Stimulated activated CD4-positive, alpha-beta T cell treated with anti-CD3 and anti-CD28 coated beads, Interleukin-4, amount 100 ng/mL, for 48 hours (primary cell): ENCODE measurements around the gene THEMIS.

Experiments
- DNase-seq, 2 donors: peaks; one replicate each; pipeline ENCODE4 v3.0.0-alpha.2; 2020; ENCODE audit warnings: low read depth in 2 of 2

The THEMIS gene

GRCh38 chr6:127859956-127860355 is 40.9 kb downstream of the THEMIS start:
- no peak for DNase-seq

GRCh38 chr6:127858727-127859391 is 42.0 kb downstream of the THEMIS start:
- no peak for DNase-seq

- no peak for DNase-seq
These were observed 43.7 kb downstream of the THEMIS start for GRCh38 chr6:127857051-127857637.

GRCh38 chr6:127855542-127856159 is 45.2 kb downstream of the THEMIS start:
- peak in 1 of 2 donors; percentile 22 for DNase-seq

GRCh38 chr6:127854009-127854408 is 46.8 kb downstream of the THEMIS start:
- no peak for DNase-seq

- DNase-seq, result no peak
These were observed 49.7 kb downstream of the THEMIS start for GRCh38 chr6:127851197-127851596.

- no peak for DNase-seq
These were observed 55.6 kb downstream of the THEMIS start for GRCh38 chr6:127845242-127845641.

- no peak for DNase-seq
These were observed 56.3 kb downstream of the THEMIS start for GRCh38 chr6:127844529-127844928.

DNA sequence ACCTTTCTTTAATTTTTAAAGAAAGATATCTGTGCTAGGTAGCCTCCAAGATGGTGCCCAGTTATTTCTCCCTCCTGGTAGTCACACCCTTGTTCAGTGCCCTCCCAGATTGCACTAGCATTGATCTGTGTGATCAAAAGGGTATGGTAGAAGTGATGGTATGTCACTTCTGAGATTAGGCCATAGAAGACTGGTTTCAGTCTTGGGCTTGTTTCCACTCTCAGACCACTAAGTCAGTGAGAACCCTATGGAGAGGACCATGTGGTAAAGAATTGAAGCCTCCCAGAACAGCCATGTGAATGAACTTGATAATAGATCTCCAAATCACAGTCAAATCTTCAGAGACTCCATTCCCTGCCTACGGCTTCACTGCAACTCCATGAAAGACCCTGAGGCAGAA is 57.3 kb downstream of the THEMIS start:
- DNase-seq, result no peak

GRCh38 chr6:127842562-127842961 is 58.3 kb downstream of the THEMIS start:
- DNase-seq, result no peak

DNA sequence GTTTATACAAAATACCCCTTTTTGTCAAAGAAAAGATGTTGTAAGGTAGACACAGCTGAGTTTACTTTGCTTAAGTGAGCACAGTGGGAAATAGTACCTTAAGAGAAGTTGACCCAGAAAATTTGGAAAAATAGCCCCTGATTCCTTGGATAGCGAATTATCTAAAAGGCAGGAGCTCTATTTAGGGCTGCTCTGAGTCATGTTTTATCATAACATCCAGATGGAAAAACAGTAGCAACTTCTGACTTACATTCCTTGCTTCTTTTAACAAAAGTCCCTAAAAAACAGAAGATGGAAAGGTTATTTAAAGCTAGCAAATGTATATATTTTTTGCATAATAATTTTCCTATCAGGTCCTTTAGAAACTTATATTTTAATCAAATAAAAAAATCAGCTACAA is 59.0 kb downstream of the THEMIS start:
- no peak for DNase-seq

DNA sequence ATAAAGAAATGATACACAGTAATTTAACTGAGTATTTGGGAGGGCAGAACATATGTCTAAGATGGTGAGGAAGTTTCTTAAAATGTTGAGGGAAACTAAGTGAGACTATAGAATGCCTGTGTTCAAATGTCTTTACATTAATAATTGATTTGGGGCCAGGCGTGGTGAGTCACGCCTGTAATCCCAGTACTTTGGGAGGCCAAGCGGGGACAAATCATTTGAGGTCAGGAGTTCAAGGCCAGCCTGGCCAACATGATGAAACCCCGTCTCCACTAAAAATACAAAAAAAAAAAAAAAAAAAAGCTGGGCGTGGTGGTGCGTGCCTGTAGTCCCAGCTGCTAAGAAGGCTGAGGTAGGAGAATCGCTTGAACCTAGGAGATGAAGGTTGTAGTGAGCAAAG is 66.7 kb downstream of the THEMIS start:
- no peak for DNase-seq

- DNase-seq, result no peak
These were observed 67.5 kb downstream of the THEMIS start for GRCh38 chr6:127833336-127833735.

- no peak for DNase-seq
These were observed 68.5 kb downstream of the THEMIS start for GRCh38 chr6:127832381-127832780.

GRCh38 chr6:127824061-127824460 is 76.8 kb downstream of the THEMIS start:
- DNase-seq, result no peak

DNA sequence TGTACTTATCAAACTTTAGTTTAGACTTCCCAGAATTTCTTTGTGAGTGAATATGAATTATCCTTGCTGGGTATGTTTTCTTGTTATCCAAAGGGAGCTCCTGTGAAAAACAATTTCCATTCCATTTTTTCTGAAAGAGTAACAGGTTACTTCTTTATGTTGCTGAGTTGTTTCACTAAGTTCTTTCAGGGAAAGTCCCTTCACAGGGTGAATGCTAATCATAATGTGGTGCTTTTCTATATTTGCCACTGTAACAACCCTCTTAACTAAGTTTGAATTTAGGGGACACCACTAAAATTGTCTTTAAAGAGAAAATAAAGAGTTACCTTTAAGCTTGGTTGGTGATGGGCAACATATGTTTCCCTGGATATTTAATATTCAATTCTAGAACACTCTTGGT is 79.4 kb downstream of the THEMIS start:
- DNase-seq, result no peak

DNA sequence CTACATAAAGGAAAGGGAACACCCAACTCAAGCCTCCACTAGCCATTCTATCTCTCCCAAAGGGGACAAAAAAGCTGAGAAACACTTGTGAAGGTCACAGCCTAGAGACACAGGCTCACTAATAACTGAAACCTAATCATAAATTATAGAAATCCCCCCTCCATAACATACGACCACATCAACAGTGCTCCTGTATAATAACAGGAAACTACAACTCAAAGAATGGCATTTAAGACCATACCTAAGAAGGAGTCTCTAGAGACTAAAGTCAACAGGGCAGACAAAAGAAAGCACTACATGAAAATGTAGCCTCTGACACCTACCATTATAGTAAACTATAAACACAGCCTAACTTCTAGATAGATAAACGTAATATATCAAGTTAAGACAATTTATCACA is 82.7 kb downstream of the THEMIS start:
- no peak for DNase-seq

DNA sequence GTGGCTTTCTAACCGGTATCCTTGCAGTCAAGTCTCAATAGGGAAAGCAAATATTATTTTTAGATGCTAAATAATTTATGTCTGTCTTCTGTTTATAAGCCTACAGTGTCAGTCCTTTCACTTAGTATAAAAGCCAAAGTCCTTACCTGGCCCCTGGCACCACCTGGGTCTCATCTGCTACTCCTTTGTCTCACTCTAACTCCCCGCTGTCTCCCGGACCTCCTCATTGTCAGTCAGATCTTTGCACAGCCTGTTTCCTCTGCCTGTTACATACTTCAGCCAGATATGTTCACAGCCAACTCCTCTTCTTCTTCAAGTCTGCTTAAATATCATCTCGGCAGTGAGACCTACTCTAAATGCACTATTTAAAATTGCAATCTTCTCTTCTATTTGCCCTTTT is 84.2 kb downstream of the THEMIS start:
- no peak for DNase-seq

GRCh38 chr6:127813699-127814027 is 87.2 kb downstream of the THEMIS start:
- no peak for DNase-seq

GRCh38 chr6:127812985-127813698 is 87.7 kb downstream of the THEMIS start:
- DNase-seq, result peak in 1 of 2 donors; percentile 14

DNA sequence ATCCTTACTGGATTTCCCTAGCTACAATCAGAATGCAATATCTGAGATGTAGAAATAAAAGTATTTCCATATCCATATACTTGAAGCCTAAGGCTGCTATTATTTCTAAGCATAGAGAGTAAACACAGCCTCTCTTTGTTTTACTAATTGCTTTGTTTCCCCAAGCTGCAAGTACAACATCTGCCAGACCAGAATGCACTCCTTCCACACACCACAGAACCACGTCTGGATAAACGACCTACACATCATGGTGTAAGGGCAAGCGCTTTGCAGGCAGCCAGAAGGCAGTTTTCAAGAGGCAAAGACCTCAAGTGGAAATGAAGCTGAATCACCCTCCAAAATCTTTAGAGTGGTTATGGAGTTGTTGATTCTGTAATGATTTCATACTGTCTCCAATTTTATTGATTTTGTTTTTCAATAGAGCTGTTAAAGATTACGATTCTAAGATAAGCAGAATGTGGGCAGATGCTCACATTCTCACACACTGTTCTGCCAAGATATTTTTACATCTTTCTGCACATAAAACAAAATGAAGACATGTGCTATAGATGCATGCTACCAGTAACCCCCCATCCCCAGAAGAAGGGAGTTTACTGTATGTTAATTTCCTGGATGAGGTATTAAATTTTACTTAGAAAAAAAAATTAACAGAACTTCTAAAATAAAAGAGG is 88.8 kb downstream of the THEMIS start:
- DNase-seq, result no peak

DNA sequence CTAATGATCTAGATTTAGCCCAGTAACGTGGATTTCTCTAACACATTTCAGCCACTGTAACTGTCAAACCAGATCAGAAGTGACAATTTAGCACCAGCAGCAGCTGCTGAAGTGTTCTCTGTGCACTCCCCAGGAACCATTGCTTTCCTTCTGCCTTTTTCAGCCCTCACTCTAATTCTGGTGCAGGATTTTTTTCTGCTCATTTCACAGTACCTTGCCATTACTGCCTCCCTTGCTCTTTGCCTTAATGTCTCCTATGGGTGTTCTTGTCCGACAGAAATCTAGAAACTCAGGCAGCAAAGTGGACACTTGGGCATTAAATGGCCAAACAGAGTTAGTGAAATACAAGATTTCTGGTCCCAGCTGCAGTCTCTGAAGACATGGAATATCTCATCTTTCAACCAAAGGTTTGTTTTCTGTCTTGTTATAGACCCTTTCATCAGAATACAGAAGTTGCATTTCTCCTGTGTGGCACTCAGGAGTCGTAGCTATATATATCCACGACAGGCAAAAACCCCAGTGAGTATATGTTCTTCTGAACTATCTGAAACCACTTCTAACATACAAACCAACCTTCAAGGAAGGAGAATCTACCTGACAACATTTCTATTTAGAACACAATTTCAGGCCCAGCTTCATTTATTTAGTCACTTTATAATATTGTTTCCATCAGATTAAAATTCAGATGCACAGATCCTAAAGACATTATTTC is 92.9 kb downstream of the THEMIS start:
- no peak for DNase-seq
